ENCODE measurements around the gene AHRR.

The AHRR gene

GRCh38 chr5:439636-440035 lies 118.1 kb downstream of the AHRR start:
- Histone ChIP-seq H3K27me3 (ENCODE audit: insufficient read depth, low read length) (no peaks in the 10 kb centered on the region), H3K79me2 (ENCODE audit: insufficient read depth, low read length) (0 out of 2 replicates have a peak, but pooled peaks cover 7% of the 10 kb centered on the region), H3K9ac (ENCODE audit: low read length) (no peak overlapping the region), H3K4me2 (ENCODE audit: low read length) (no peak overlapping the region; the same call in 1 of the 2 replicates), H3K4me3 (ENCODE audit: low read depth, low read length, poor library complexity, severe bottlenecking) (no peak overlapping the region), H3K9me2 (ENCODE audit: low read depth, low read length) (no peaks in the 10 kb centered on the region), H2AFZ (ENCODE audit: low read length) (no peak overlapping the region), H3K9me3 (ENCODE audit: low read length) (no peaks in the 10 kb centered on the region), H3K27ac (ENCODE audit: low read depth, low read length, poor library complexity, severe bottlenecking) (peak overlapping the region; percentile 41), H4K20me1 (ENCODE audit: insufficient read depth, low read length) (no peaks in the 10 kb centered on the region), H3F3A (ENCODE audit: insufficient read depth, low read length) (no peaks in the 10 kb centered on the region; the same call in 1 of the 2 replicates), H3K36me3 (ENCODE audit: insufficient read depth, low read length) (no peaks in the 10 kb centered on the region), H3K4me1 (ENCODE audit: insufficient read depth, low read length, severe bottlenecking) (peaks cover 36% of the 10 kb centered on the region)
- TF ChIP-seq EZH2 (IDR thresholded peaks at IDR 0.05; ENCODE audit: borderline replicate concordance, low read length) (no peak), CTCF (IDR thresholded peaks at IDR 0.05; ENCODE audit: low read length) (no peak)

- no peaks in the 10 kb centered on the region; the same call in 1 of the 2 replicates for H3F3A ChIP-seq (ENCODE audit: insufficient read depth, low read length)
- peaks cover 42% of the 10 kb centered on the region for H3K4me1 ChIP-seq (ENCODE audit: insufficient read depth, low read length, severe bottlenecking)
- peak overlapping the region; percentile 41 for H3K27ac ChIP-seq (ENCODE audit: low read depth, low read length, poor library complexity, severe bottlenecking)
- H3K4me2 ChIP-seq (ENCODE audit: low read length): no peak overlapping the region; the same call in 1 of the 2 replicates
- peaks cover 2% of the 10 kb centered on the region; the same call in 1 of the 2 replicates for H3K36me3 ChIP-seq (ENCODE audit: insufficient read depth, low read length)
- H3K27me3 ChIP-seq (ENCODE audit: insufficient read depth, low read length): no peaks in the 10 kb centered on the region
- H3K9me2 ChIP-seq (ENCODE audit: low read depth, low read length): no peaks in the 10 kb centered on the region
- no peaks in the 10 kb centered on the region for H3K9me3 ChIP-seq (ENCODE audit: low read length)
- no peak overlapping the region for H3K4me3 ChIP-seq (ENCODE audit: low read depth, low read length, poor library complexity, severe bottlenecking)
- 0 out of 2 replicates have a peak, but pooled peaks cover 7% of the 10 kb centered on the region for H3K79me2 ChIP-seq (ENCODE audit: insufficient read depth, low read length)
- H3K9ac ChIP-seq (ENCODE audit: low read length): no peak overlapping the region
- TF ChIP-seq EZH2 (IDR thresholded peaks at IDR 0.05; ENCODE audit: borderline replicate concordance, low read length): no peak
- no peak for TF ChIP-seq CTCF (IDR thresholded peaks at IDR 0.05; ENCODE audit: low read length)
- no peaks in the 10 kb centered on the region for H4K20me1 ChIP-seq (ENCODE audit: insufficient read depth, low read length)
- H2AFZ ChIP-seq (ENCODE audit: low read length): no peak overlapping the region
Measured at GRCh38 chr5:440401-441201, 119.1 kb downstream of the AHRR start.

GRCh38 chr5:441996-442334 lies 120.5 kb downstream of the AHRR start:
- Histone ChIP-seq H3F3A (ENCODE audit: insufficient read depth, low read length) (peaks cover 2% of the 10 kb centered on the region), H3K9ac (ENCODE audit: low read length) (peak overlapping the region; percentile 88), H3K4me2 (ENCODE audit: low read length) (peak overlapping the region; percentile 89), H3K4me3 (ENCODE audit: low read depth, low read length, poor library complexity, severe bottlenecking) (peak overlapping the region; percentile 91), H2AFZ (ENCODE audit: low read length) (no peak overlapping the region), H3K27me3 (ENCODE audit: insufficient read depth, low read length) (no peaks in the 10 kb centered on the region), H3K9me3 (ENCODE audit: low read length) (no peaks in the 10 kb centered on the region), H3K79me2 (ENCODE audit: insufficient read depth, low read length) (0 out of 2 replicates have a peak, but pooled peaks cover 7% of the 10 kb centered on the region), H3K27ac (ENCODE audit: low read depth, low read length, poor library complexity, severe bottlenecking) (no peak overlapping the region), H3K4me1 (ENCODE audit: insufficient read depth, low read length, severe bottlenecking) (peaks cover 42% of the 10 kb centered on the region), H3K36me3 (ENCODE audit: insufficient read depth, low read length) (peaks cover 11% of the 10 kb centered on the region; the same call in 1 of the 2 replicates), H3K9me2 (ENCODE audit: low read depth, low read length) (no peaks in the 10 kb centered on the region), H4K20me1 (ENCODE audit: insufficient read depth, low read length) (no peaks in the 10 kb centered on the region)
- TF ChIP-seq EZH2 (IDR thresholded peaks at IDR 0.05; ENCODE audit: borderline replicate concordance, low read length) (no peak), CTCF (IDR thresholded peaks at IDR 0.05; ENCODE audit: low read length) (no peak)
